ENCODE measurements around the gene STK38. TPM values are rescaled to one million over a fixed set of nuclear protein-coding genes. Genes with fewer than 3 reads are reported as not detected.

The STK38 gene
- total RNA-seq, 4 donors from 2014 or later: 59.1 to 101 (median 86.4) TPM

GRCh38 chr6:36570264-36570663, 23.0 kb upstream of the STK38 start:
- Histone ChIP-seq H3K9me3 (no peaks in the 10 kb centered on the region), H3K27ac (no peak overlapping the region), H3K4me1 (no peaks in the 10 kb centered on the region), H3K36me3 (no peaks in the 10 kb centered on the region), H3K4me3 (no peak overlapping the region), H3K27me3 (no peaks in the 10 kb centered on the region)
- in situ Hi-C loops (cut with MboI; ENCODE audit: low pct_ligation_motif_present in 1 of 4, low pct_unique_long_range_greater_than_20kb in 1 of 4, low sequenced_read_pairs in 3 of 4): loop anchor here in 1 of 4 donors (25.0 kb wide), 1 partner anchor 158 kb away; no protein-coding TSS in a partner anchor
- TF ChIP-seq EP300 (IDR thresholded peaks at IDR 0.05; ENCODE audit: low read depth): no peak
- no peak for TF ChIP-seq POLR2A (IDR thresholded peaks at IDR 0.05)
- TF ChIP-seq, protein P1, sequence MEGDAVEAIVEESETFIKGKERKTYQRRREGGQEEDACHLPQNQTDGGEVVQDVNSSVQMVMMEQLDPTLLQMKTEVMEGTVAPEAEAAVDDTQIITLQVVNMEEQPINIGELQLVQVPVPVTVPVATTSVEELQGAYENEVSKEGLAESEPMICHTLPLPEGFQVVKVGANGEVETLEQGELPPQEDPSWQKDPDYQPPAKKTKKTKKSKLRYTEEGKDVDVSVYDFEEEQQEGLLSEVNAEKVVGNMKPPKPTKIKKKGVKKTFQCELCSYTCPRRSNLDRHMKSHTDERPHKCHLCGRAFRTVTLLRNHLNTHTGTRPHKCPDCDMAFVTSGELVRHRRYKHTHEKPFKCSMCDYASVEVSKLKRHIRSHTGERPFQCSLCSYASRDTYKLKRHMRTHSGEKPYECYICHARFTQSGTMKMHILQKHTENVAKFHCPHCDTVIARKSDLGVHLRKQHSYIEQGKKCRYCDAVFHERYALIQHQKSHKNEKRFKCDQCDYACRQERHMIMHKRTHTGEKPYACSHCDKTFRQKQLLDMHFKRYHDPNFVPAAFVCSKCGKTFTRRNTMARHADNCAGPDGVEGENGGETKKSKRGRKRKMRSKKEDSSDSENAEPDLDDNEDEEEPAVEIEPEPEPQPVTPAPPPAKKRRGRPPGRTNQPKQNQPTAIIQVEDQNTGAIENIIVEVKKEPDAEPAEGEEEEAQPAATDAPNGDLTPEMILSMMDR (IDR thresholded peaks at IDR 0.05): no peak
- no peak for DNase-seq
- 88 to 90% methylated on average over 1 to 2 of the region's 2 CpGs for WGBS, 2 donors (ENCODE audit: low coverage in 1 of 2)
- intact Hi-C loops (cut with DNase I; ENCODE audit: low total_unique reads): no loop called here

DNA sequence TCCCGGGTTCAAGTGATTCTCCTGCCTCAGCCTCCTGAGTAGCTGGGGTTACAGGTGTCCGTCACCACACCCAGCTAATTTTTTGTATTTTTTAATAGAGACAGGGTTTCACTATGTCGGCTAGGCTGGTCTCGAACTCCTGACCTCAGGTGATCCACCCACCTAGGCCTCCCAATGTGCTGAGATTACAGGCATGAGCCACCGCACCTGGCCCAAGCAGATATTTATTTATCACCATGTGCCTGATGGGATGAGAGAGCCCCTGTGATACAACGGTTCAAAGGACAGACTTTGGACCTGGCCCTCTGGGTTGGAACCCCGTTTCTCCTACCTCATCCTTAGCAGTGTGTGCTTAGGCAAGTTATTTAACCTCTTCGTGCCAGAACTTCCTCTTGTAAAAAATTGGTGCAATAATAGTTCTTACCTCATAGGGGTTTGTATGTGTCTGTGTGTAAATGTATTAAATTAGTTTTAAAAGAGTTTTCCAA, 19.2 kb upstream of the STK38 start:
- 63 to 64% methylated on average over 3 to 8 of the region's 8 CpGs for WGBS, 2 donors (ENCODE audit: low coverage in 1 of 2)
- H3K27ac ChIP-seq: no peak overlapping the region

GRCh38 chr6:36563928-36564284, 16.6 kb upstream of the STK38 start:
- H3K9me3 ChIP-seq: no peaks in the 10 kb centered on the region
- no peak overlapping the region for H3K27ac ChIP-seq
- no peaks in the 10 kb centered on the region for H3K4me1 ChIP-seq
- no peak overlapping the region for H3K4me3 ChIP-seq
- no peak for DNase-seq
- H3K27me3 ChIP-seq: no peaks in the 10 kb centered on the region
- TF ChIP-seq POLR2AphosphoS5 (IDR thresholded peaks at IDR 0.05) (no peak), EP300 (IDR thresholded peaks at IDR 0.05; ENCODE audit: low read depth) (no peak), POLR2A (IDR thresholded peaks at IDR 0.05) (no peak)
- TF ChIP-seq, protein P1 (IDR thresholded peaks at IDR 0.05): no peak
- H3K36me3 ChIP-seq: no peaks in the 10 kb centered on the region
- WGBS, 2 donors (ENCODE audit: low coverage in 1 of 2): 98% methylated on average over 4 of the region's 4 CpGs; no CpG with 5 or more reads in 1 of the 2 donors
- intact Hi-C loops (cut with DNase I; ENCODE audit: low total_unique reads) (no loop called here), in situ Hi-C loops (cut with MboI; ENCODE audit: low pct_ligation_motif_present in 1 of 4, low pct_unique_long_range_greater_than_20kb in 1 of 4, low sequenced_read_pairs in 3 of 4) (loop anchor here in 1 of 4 donors (25.0 kb wide), 1 partner anchor 152 kb away; no protein-coding TSS in a partner anchor)

More for the DNA sequence above, 19.2 kb upstream of the STK38 start:
- TF ChIP-seq, protein P1 (IDR thresholded peaks at IDR 0.05): no peak
- no peak for TF ChIP-seq POLR2A (IDR thresholded peaks at IDR 0.05)
- no peak for TF ChIP-seq EP300 (IDR thresholded peaks at IDR 0.05; ENCODE audit: low read depth)
- no peak for TF ChIP-seq POLR2AphosphoS5 (IDR thresholded peaks at IDR 0.05)
- intact Hi-C loops (cut with DNase I; ENCODE audit: low total_unique reads): no loop called here
- Histone ChIP-seq H3K36me3 (no peaks in the 10 kb centered on the region), H3K27me3 (no peaks in the 10 kb centered on the region), H3K9me3 (no peaks in the 10 kb centered on the region), H3K4me3 (no peak overlapping the region), H3K4me1 (no peaks in the 10 kb centered on the region)
- in situ Hi-C loops (cut with MboI; ENCODE audit: low pct_ligation_motif_present in 1 of 4, low pct_unique_long_range_greater_than_20kb in 1 of 4, low sequenced_read_pairs in 3 of 4): loop anchor here in 1 of 4 donors (25.0 kb wide), 1 partner anchor 154 kb away; no protein-coding TSS in a partner anchor
- DNase-seq: no peak

DNA sequence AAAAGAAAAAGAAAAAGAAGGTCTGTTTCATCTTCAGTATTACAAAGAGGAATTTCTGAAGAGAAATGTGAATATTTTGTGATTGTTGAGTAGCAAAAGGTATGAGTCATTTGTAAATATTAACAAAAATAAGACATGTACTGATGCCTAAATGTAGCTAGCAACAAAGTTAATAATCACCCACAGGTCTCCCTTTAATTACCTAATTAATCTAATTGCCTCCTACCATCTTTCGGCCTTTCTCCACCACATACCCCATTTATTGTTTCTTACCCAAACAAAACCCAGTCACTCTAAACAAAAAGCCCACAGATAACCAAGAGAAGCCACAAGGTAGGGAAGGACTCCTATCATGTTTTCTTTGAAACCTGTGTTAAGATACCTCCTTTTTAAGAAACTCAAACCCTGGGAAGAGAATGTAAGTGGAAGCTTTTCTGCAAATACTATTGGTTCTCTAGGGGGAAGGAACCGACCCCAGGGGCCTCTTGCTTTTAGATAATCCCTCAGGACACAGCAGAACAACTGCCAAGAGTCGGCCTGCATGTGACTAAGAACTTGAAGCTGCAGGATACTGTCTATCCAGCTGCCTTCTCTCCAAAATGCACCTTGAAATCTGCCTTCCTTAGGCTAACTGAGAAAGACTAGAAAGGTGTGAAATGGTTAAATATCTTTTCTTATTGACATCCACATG, 16.1 kb upstream of the STK38 start:
- H3K4me3 ChIP-seq: no peak overlapping the region
- no peaks in the 10 kb centered on the region for H3K9me3 ChIP-seq
- no peak overlapping the region for H3K27ac ChIP-seq
- H3K4me1 ChIP-seq: no peaks in the 10 kb centered on the region
- intact Hi-C loops (cut with DNase I; ENCODE audit: low total_unique reads): no loop called here
- in situ Hi-C loops (cut with MboI; ENCODE audit: low pct_ligation_motif_present in 1 of 4, low pct_unique_long_range_greater_than_20kb in 1 of 4, low sequenced_read_pairs in 3 of 4): loop anchor here in 1 of 4 donors (25.0 kb wide), 1 partner anchor 151 kb away; no protein-coding TSS in a partner anchor
- no peaks in the 10 kb centered on the region for H3K27me3 ChIP-seq
- no peaks in the 10 kb centered on the region for H3K36me3 ChIP-seq
- DNase-seq: no peak
- 59 to 100% methylated on average over 1 to 3 of the region's 3 CpGs for WGBS, 2 donors (ENCODE audit: low coverage in 1 of 2)
- no peak for TF ChIP-seq EP300 (IDR thresholded peaks at IDR 0.05; ENCODE audit: low read depth)
- TF ChIP-seq, protein P1 (IDR thresholded peaks at IDR 0.05): no peak
- TF ChIP-seq POLR2AphosphoS5 (IDR thresholded peaks at IDR 0.05): no peak
- TF ChIP-seq POLR2A (IDR thresholded peaks at IDR 0.05): no peak
